H54 (cell line): ENCODE measurements around the gene GRIK4.

ENCODE experiments used
- DNase-seq: peaks from one replicate; pipeline ENCODE4 v3.0.0; 2011; ENCODE audit warnings: low spot score, mixed read lengths; ENCODE audit not compliant: insufficient read length
- FAIRE-seq: peaks from 3 replicates; lab custom pipeline; 2011; peaks lifted over from hg19 to GRCh38; lab: Jason Lieb, UNC
- POLR2A ChIP-seq: IDR thresholded peaks from 2 replicates; pipeline ENCODE4 v1.6.1; 2011; ENCODE audit warnings: low read depth, mild to moderate bottlenecking, low read length

GRIK4 gene

GRCh38 chr11:120558744-120559431 is 47.3 kb downstream of the GRIK4 start:
- TF ChIP-seq POLR2A: no peak
- DNase-seq: no peak
- FAIRE-seq: no peak

- FAIRE-seq (no peak), DNase-seq (no peak)
- TF ChIP-seq POLR2A: no peak
Observed at GRCh38 chr11:120561286-120561685, 49.7 kb downstream of the GRIK4 start.

GRCh38 chr11:120562806-120563425 is 51.4 kb downstream of the GRIK4 start:
- TF ChIP-seq POLR2A: no peak
- FAIRE-seq (no peak), DNase-seq (no peak)

- FAIRE-seq (no peak), DNase-seq (no peak)
- no peak for TF ChIP-seq POLR2A
Observed at GRCh38 chr11:120563703-120564572, 52.4 kb downstream of the GRIK4 start.

- DNase-seq: no peak
Observed at GRCh38 chr11:120564573-120565311, 53.2 kb downstream of the GRIK4 start.

GRCh38 chr11:120565466-120566155 is 54.1 kb downstream of the GRIK4 start:
- DNase-seq (no peak), FAIRE-seq (no peak)
- no peak for TF ChIP-seq POLR2A

More at GRCh38 chr11:120564573-120565311, 53.2 kb downstream of the GRIK4 start:
- no peak for TF ChIP-seq POLR2A
- no peak for FAIRE-seq

GRCh38 chr11:120566176-120566575 is 54.6 kb downstream of the GRIK4 start:
- FAIRE-seq (peak; percentile 73), DNase-seq (peak; percentile 32)
- no peak for TF ChIP-seq POLR2A

GRCh38 chr11:120568572-120569307 is 57.2 kb downstream of the GRIK4 start:
- FAIRE-seq (no peak), DNase-seq (no peak)
- no peak for TF ChIP-seq POLR2A

GRCh38 chr11:120569861-120570260 is 58.3 kb downstream of the GRIK4 start:
- FAIRE-seq (no peak), DNase-seq (no peak)
- no peak for TF ChIP-seq POLR2A

GRCh38 chr11:120571476-120571875 is 59.9 kb downstream of the GRIK4 start:
- FAIRE-seq: no peak
- DNase-seq: no peak
- TF ChIP-seq POLR2A: no peak

- no peak for TF ChIP-seq POLR2A
- DNase-seq: no peak
- no peak for FAIRE-seq
Observed at GRCh38 chr11:120573756-120574354, 62.3 kb downstream of the GRIK4 start.

- FAIRE-seq (no peak), DNase-seq (no peak)
- TF ChIP-seq POLR2A: no peak
Observed at GRCh38 chr11:120574876-120575275, 63.3 kb downstream of the GRIK4 start.
